Measurements from ENCODE around the gene SDR42E2. TPM values are rescaled to one million over a fixed set of nuclear protein-coding genes. Genes with fewer than 3 reads are reported as not detected.
A peak's percentile ranks its signal among the peaks of the same experiment; 100 is the strongest.

SDR42E2 gene
- total and polyA plus RNA-seq, 2 donors from 2014 or later, result not detected

GRCh38 chr16:22222006-22222405, 59.7 kb downstream of the SDR42E2 start:
- Histone ChIP-seq H3K9me3 (ENCODE audit: control insufficient read depth in 2 of 3, insufficient read depth in 1 of 3, low read length in 3 of 3) (no peaks in the 10 kb centered on the region), H3K36me3 (ENCODE audit: control insufficient read depth in 2 of 3, insufficient read depth in 3 of 3, low read length in 3 of 3) (no peaks in the 10 kb centered on the region), H3K4me1 (ENCODE audit: control insufficient read depth in 2 of 3, insufficient read depth in 2 of 3, low read depth in 1 of 3, low read length in 3 of 3) (no peaks in the 10 kb centered on the region), H3K27ac (ENCODE audit: low read depth in 2 of 2, low read length in 2 of 2) (no peak overlapping the region), H3K27me3 (ENCODE audit: control insufficient read depth, insufficient read depth, low read length) (no peaks in the 10 kb centered on the region), H3K4me3 (ENCODE audit: low read length in 3 of 3) (no peak overlapping the region), H3K9ac (ENCODE audit: low read length in 3 of 3) (no peak overlapping the region)
- no peak for TF ChIP-seq CTCF (IDR thresholded peaks at IDR 0.05; ENCODE audit: borderline replicate concordance, extremely low read depth, insufficient read depth)
- FAIRE-seq, result no peak
- no peak for DNase-seq
- intact Hi-C loops (cut with DNase I), result no loop called here

GRCh38 chr16:22222998-22223397, 60.7 kb downstream of the SDR42E2 start:
- no peak for DNase-seq
- intact Hi-C loops (cut with DNase I), result no loop called here

GRCh38 chr16:22225060-22225459, 62.8 kb downstream of the SDR42E2 start:
- intact Hi-C loops (cut with DNase I), result no loop called here
- Histone ChIP-seq H3K27me3 (ENCODE audit: control insufficient read depth, insufficient read depth, low read length) (no peaks in the 10 kb centered on the region), H3K9me3 (ENCODE audit: control insufficient read depth in 2 of 3, insufficient read depth in 1 of 3, low read length in 3 of 3) (no peaks in the 10 kb centered on the region), H3K4me1 (ENCODE audit: control insufficient read depth in 2 of 3, insufficient read depth in 2 of 3, low read depth in 1 of 3, low read length in 3 of 3) (no peaks in the 10 kb centered on the region), H3K36me3 (ENCODE audit: control insufficient read depth in 2 of 3, insufficient read depth in 3 of 3, low read length in 3 of 3) (no peaks in the 10 kb centered on the region), H3K27ac (ENCODE audit: low read depth in 2 of 2, low read length in 2 of 2) (no peak overlapping the region), H3K9ac (ENCODE audit: low read length in 3 of 3) (no peak overlapping the region), H3K4me3 (ENCODE audit: low read length in 3 of 3) (no peak overlapping the region)
- no peak for TF ChIP-seq CTCF (IDR thresholded peaks at IDR 0.05; ENCODE audit: borderline replicate concordance, extremely low read depth, insufficient read depth)
- FAIRE-seq (no peak), DNase-seq (no peak)

More at GRCh38 chr16:22222998-22223397, 60.7 kb downstream of the SDR42E2 start:
- Histone ChIP-seq H3K4me1 (ENCODE audit: control insufficient read depth in 2 of 3, insufficient read depth in 2 of 3, low read depth in 1 of 3, low read length in 3 of 3) (no peaks in the 10 kb centered on the region), H3K36me3 (ENCODE audit: control insufficient read depth in 2 of 3, insufficient read depth in 3 of 3, low read length in 3 of 3) (no peaks in the 10 kb centered on the region), H3K9me3 (ENCODE audit: control insufficient read depth in 2 of 3, insufficient read depth in 1 of 3, low read length in 3 of 3) (no peaks in the 10 kb centered on the region), H3K27ac (ENCODE audit: low read depth in 2 of 2, low read length in 2 of 2) (no peak overlapping the region), H3K27me3 (ENCODE audit: control insufficient read depth, insufficient read depth, low read length) (no peaks in the 10 kb centered on the region), H3K4me3 (ENCODE audit: low read length in 3 of 3) (no peak overlapping the region), H3K9ac (ENCODE audit: low read length in 3 of 3) (no peak overlapping the region)
- no peak for FAIRE-seq
- no peak for TF ChIP-seq CTCF (IDR thresholded peaks at IDR 0.05; ENCODE audit: borderline replicate concordance, extremely low read depth, insufficient read depth)

GRCh38 chr16:22229889-22230288, 67.6 kb downstream of the SDR42E2 start:
- no peak for FAIRE-seq
- Histone ChIP-seq H3K4me1 (ENCODE audit: control insufficient read depth in 2 of 3, insufficient read depth in 2 of 3, low read depth in 1 of 3, low read length in 3 of 3) (peaks cover 0 to 3% (median 0%) of the 10 kb centered on the region in 3 donors), H3K36me3 (ENCODE audit: control insufficient read depth in 2 of 3, insufficient read depth in 3 of 3, low read length in 3 of 3) (no peaks in the 10 kb centered on the region), H3K4me3 (ENCODE audit: low read length in 3 of 3) (no peak overlapping the region), H3K27me3 (ENCODE audit: control insufficient read depth, insufficient read depth, low read length) (no peaks in the 10 kb centered on the region), H3K27ac (ENCODE audit: low read depth in 2 of 2, low read length in 2 of 2) (no peak overlapping the region), H3K9me3 (ENCODE audit: control insufficient read depth in 2 of 3, insufficient read depth in 1 of 3, low read length in 3 of 3) (no peaks in the 10 kb centered on the region), H3K9ac (ENCODE audit: low read length in 3 of 3) (no peak overlapping the region)
- TF ChIP-seq CTCF (IDR thresholded peaks at IDR 0.05; ENCODE audit: borderline replicate concordance, extremely low read depth, insufficient read depth), result no peak
- intact Hi-C loops (cut with DNase I), result no loop called here
- peak in 4 of 5 donors; percentile 53 to 68 (median 61) for DNase-seq

All from kidney (tissue), 14 donors.